ENCODE results near the gene ARHGAP10.
"Not testable (repeated sequence)": the region's sequence is repeated elsewhere in the genome, so short reads cannot be mapped to it uniquely, and the experiment has no call there.

ARHGAP10 gene

GRCh38 chr4:147901388-147901787 lies 169.5 kb downstream of the ARHGAP10 start:
- DNase-seq (ENCODE audit: low read depth), result no peak

- no peak for DNase-seq (ENCODE audit: low read depth)
These were observed 170.0 kb downstream of the ARHGAP10 start for GRCh38 chr4:147901916-147902315.

GRCh38 chr4:147909225-147909624 lies 177.3 kb downstream of the ARHGAP10 start:
- no peak for DNase-seq (ENCODE audit: low read depth)

- DNase-seq (ENCODE audit: low read depth), result no peak
These were observed 178.4 kb downstream of the ARHGAP10 start for GRCh38 chr4:147910315-147910714.

- not testable (repeated sequence) for DNase-seq (ENCODE audit: low read depth)
These were observed 180.2 kb downstream of the ARHGAP10 start for GRCh38 chr4:147912106-147912505.

GRCh38 chr4:147913137-147913536 lies 181.2 kb downstream of the ARHGAP10 start:
- no peak for DNase-seq (ENCODE audit: low read depth)

GRCh38 chr4:147916351-147916750 lies 184.5 kb downstream of the ARHGAP10 start:
- DNase-seq (ENCODE audit: low read depth), result no peak

GRCh38 chr4:147923381-147923780 lies 191.5 kb downstream of the ARHGAP10 start:
- DNase-seq (ENCODE audit: low read depth), result no peak

GRCh38 chr4:147923854-147924253 lies 192.0 kb downstream of the ARHGAP10 start:
- DNase-seq (ENCODE audit: low read depth), result no peak

GRCh38 chr4:147924604-147925412 lies 192.9 kb downstream of the ARHGAP10 start:
- DNase-seq (ENCODE audit: low read depth), result no peak

- DNase-seq (ENCODE audit: low read depth), result no peak
These were observed 195.7 kb downstream of the ARHGAP10 start for GRCh38 chr4:147927377-147928137.

- DNase-seq (ENCODE audit: low read depth), result no peak
These were observed 196.5 kb downstream of the ARHGAP10 start for GRCh38 chr4:147928400-147928799.

- no peak for DNase-seq (ENCODE audit: low read depth)
These were observed 197.9 kb downstream of the ARHGAP10 start for GRCh38 chr4:147929746-147930145.

- DNase-seq (ENCODE audit: low read depth), result no peak
These were observed 201.4 kb downstream of the ARHGAP10 start for GRCh38 chr4:147933316-147933715.

- no peak for DNase-seq (ENCODE audit: low read depth)
These were observed 201.9 kb downstream of the ARHGAP10 start for GRCh38 chr4:147933779-147934178.

- DNase-seq (ENCODE audit: low read depth), result no peak
These were observed 206.6 kb downstream of the ARHGAP10 start for GRCh38 chr4:147938496-147938895.

- DNase-seq (ENCODE audit: low read depth), result no peak
These were observed 208.3 kb downstream of the ARHGAP10 start for GRCh38 chr4:147940171-147940570.

GRCh38 chr4:147941373-147941772 lies 209.5 kb downstream of the ARHGAP10 start:
- no peak for DNase-seq (ENCODE audit: low read depth)

- DNase-seq (ENCODE audit: low read depth), result no peak
These were observed 210.8 kb downstream of the ARHGAP10 start for GRCh38 chr4:147942729-147943128.

GRCh38 chr4:147943159-147943638 lies 211.3 kb downstream of the ARHGAP10 start:
- DNase-seq (ENCODE audit: low read depth), result no peak

- no peak for DNase-seq (ENCODE audit: low read depth)
These were observed 212.4 kb downstream of the ARHGAP10 start for GRCh38 chr4:147944249-147944648.

- DNase-seq (ENCODE audit: low read depth), result no peak
These were observed 212.9 kb downstream of the ARHGAP10 start for GRCh38 chr4:147944670-147945260.

GRCh38 chr4:147948336-147948735 lies 216.4 kb downstream of the ARHGAP10 start:
- no peak for DNase-seq (ENCODE audit: low read depth)
